Neuronal stem cell (in vitro differentiated cells): ENCODE measurements around the gene TMEM87A.

Experiments
- DNase-seq: peaks from one replicate; pipeline ENCODE4 v3.0.0-alpha.2; 2013; ENCODE audit warnings: low spot score
- H2AFZ ChIP-seq: one replicate; pipeline ENCODE4 v1.6.1; 2013; ENCODE audit warnings: mild to moderate bottlenecking, low read length, inconsistent platforms
- H2AK5ac ChIP-seq: 2 replicates; pipeline ENCODE4 v1.6.1; 2013; ENCODE audit warnings: low read depth, mild to moderate bottlenecking, inconsistent platforms, low read length, moderate library complexity, mixed read lengths
- H2BK120ac ChIP-seq: 2 replicates; pipeline ENCODE4 v1.6.1; 2013; ENCODE audit warnings: low read depth, mild to moderate bottlenecking, inconsistent platforms, low read length, moderate library complexity, mixed read lengths
- H2BK12ac ChIP-seq: one replicate; pipeline ENCODE4 v1.6.1; 2013; ENCODE audit warnings: low read length, inconsistent platforms
- H2BK15ac ChIP-seq: 2 replicates; pipeline ENCODE4 v1.6.1; 2013; ENCODE audit warnings: mild to moderate bottlenecking, low read length, inconsistent platforms, mixed read lengths
- H2BK5ac ChIP-seq: one replicate; pipeline ENCODE4 v1.6.1; 2013; ENCODE audit warnings: inconsistent platforms, mild to moderate bottlenecking, low read length, moderate library complexity
- H3K14ac ChIP-seq: one replicate; pipeline ENCODE4 v1.6.1; 2013; ENCODE audit warnings: low read length, inconsistent platforms
- H3K18ac ChIP-seq: 2 replicates; pipeline ENCODE4 v1.6.1; 2013; ENCODE audit warnings: low read length, inconsistent platforms
- H3K23ac ChIP-seq: 2 replicates; pipeline ENCODE4 v1.6.1; 2013; ENCODE audit warnings: low read depth, mild to moderate bottlenecking, mixed read lengths, low read length, inconsistent platforms; ENCODE audit not compliant: poor library complexity
- H3K27ac ChIP-seq: replicated peaks from 3 replicates; pipeline ENCODE4 v1.5.1; 2013; ENCODE audit warnings: low read length, inconsistent platforms
- H3K27me3 ChIP-seq, 3 experiments: 2 replicates each; pipeline ENCODE4 v1.6.1; 2013; ENCODE audit warnings: low read length in 3 of 3, mild to moderate bottlenecking in 2 of 3, inconsistent platforms in 1 of 3, low read depth in 1 of 3, mixed read lengths in 1 of 3, moderate library complexity in 1 of 3; ENCODE audit not compliant: control insufficient read depth in 3 of 3, insufficient read depth in 3 of 3
- H3K36me3 ChIP-seq, 2 donors: replicated peaks in 1 of 2; 2 replicates each; pipeline ENCODE4 v1.6.1; 2013; ENCODE audit warnings: low read length in 2 of 2; ENCODE audit not compliant: control insufficient read depth in 2 of 2, insufficient read depth in 2 of 2
- H3K4ac ChIP-seq: 2 replicates; pipeline ENCODE4 v1.6.1; 2013; ENCODE audit warnings: inconsistent platforms, mild to moderate bottlenecking, low read length, moderate library complexity
- H3K4me1 ChIP-seq, 2 donors: 1 replicate in 1 of 2; 2 replicates in 1 of 2; pipeline ENCODE4 v1.6.1; 2013; ENCODE audit warnings: low read length in 2 of 2, low read depth in 1 of 2; ENCODE audit not compliant: control insufficient read depth in 2 of 2, insufficient read depth in 1 of 2
- H3K4me2 ChIP-seq: one replicate; pipeline ENCODE4 v1.6.1; 2013; ENCODE audit warnings: mild to moderate bottlenecking, low read length, inconsistent platforms; ENCODE audit not compliant: insufficient read depth, poor library complexity, severe bottlenecking
- H3K4me3 ChIP-seq, 2 donors: 2 replicates each; pipeline ENCODE4 v1.5.1; 2013; ENCODE audit warnings: low read length in 2 of 2, mild to moderate bottlenecking in 2 of 2, inconsistent platforms in 1 of 2, moderate library complexity in 1 of 2
- H3K79me1 ChIP-seq: one replicate; pipeline ENCODE4 v1.6.1; 2013; ENCODE audit warnings: low read depth, mild to moderate bottlenecking, inconsistent platforms, low read length, moderate library complexity
- H3K9ac ChIP-seq: one replicate; pipeline ENCODE4 v1.6.1; 2013; ENCODE audit warnings: mild to moderate bottlenecking, low read depth, low read length, inconsistent platforms; ENCODE audit not compliant: poor library complexity
- H3K9me3 ChIP-seq, 2 donors: replicated peaks in 1 of 2; 2 replicates each; pipeline versions ENCODE3 to v1.6.1; 2013; ENCODE audit warnings: low read length in 2 of 2, mild to moderate bottlenecking in 2 of 2, inconsistent platforms in 1 of 2, low read depth in 1 of 2, mixed read lengths in 1 of 2, moderate library complexity in 1 of 2; ENCODE audit not compliant: control insufficient read depth in 2 of 2, insufficient read depth in 1 of 2
- H4K8ac ChIP-seq: one replicate; pipeline ENCODE4 v1.6.1; 2013; ENCODE audit warnings: low read depth, mild to moderate bottlenecking, inconsistent platforms, low read length, moderate library complexity
- H4K91ac ChIP-seq: one replicate; pipeline ENCODE4 v1.6.1; 2013; ENCODE audit warnings: low read length, low read depth, mild to moderate bottlenecking, inconsistent platforms; ENCODE audit not compliant: poor library complexity
- WGBS, 2 donors: extraction: QIAGEN DNeasy Blood & Tissue Kit; methylation state at CpG; one replicate each; pipeline ENCODE4 v1.1.7; 2013; ENCODE audit warnings: missing lambda C conversion rate in 2 of 2, mixed read lengths in 1 of 2; ENCODE audit not compliant: insufficient read length in 2 of 2, insufficient replicate concordance in 1 of 2; ENCODE audit errors: extremely low coverage in 2 of 2; 5-methylcytosine and 5-hydroxymethylcytosine counted together

TMEM87A gene

DNA sequence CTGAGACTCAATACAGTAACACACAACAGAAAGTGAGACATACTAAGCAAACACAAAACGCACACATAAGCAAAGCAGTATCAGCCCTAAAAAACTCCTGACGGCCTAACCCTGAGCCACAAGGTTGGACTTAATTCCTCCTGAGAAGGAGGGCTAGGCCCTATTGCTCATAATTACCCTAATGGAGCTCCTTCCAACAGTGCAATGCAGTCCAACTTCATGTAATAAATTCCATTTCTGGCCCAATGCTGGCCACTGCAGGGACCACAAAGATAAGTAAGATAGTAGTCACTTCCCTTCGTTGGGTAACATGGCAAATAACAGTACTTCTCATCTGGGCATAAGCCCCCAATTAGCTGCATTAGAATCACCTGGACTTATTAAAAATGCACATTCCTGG lies 69.3 kb downstream of the TMEM87A start:
- H2BK5ac ChIP-seq, result no peak overlapping the region
- peaks cover 5 to 6% of the 10 kb centered on the region in 2 donors for H3K4me1 ChIP-seq
- H3K27ac ChIP-seq, result no peak overlapping the region
- no peak overlapping the region for H3K4ac ChIP-seq
- H2BK12ac ChIP-seq, result no peak overlapping the region
- no peak overlapping the region for H4K8ac ChIP-seq
- no peak overlapping the region for H3K4me3 ChIP-seq
- no peak overlapping the region for H2BK120ac ChIP-seq
- H2BK15ac ChIP-seq, result no peak overlapping the region
- no peak overlapping the region for H4K91ac ChIP-seq
- no peak overlapping the region for H3K4me2 ChIP-seq
- H3K14ac ChIP-seq, result no peak overlapping the region
- H2AK5ac ChIP-seq, result no peak overlapping the region
- DNase-seq, result no peak
- no peaks in the 10 kb centered on the region for H3K9me3 ChIP-seq
- H3K23ac ChIP-seq, result no peak overlapping the region
- no peak overlapping the region for H2AFZ ChIP-seq
- H3K27me3 ChIP-seq, result no peaks in the 10 kb centered on the region
- H3K18ac ChIP-seq, result no peak overlapping the region
- peaks cover 4% of the 10 kb centered on the region for H3K79me1 ChIP-seq
- WGBS, 2 donors, result no CpG with 5 or more reads among the region's 3 CpGs
- peaks cover 2 to 35% of the 10 kb centered on the region in 2 donors for H3K36me3 ChIP-seq
- H3K9ac ChIP-seq, result no peak overlapping the region

GRCh38 chr15:42202653-42203052 lies 70.6 kb downstream of the TMEM87A start:
- no peak overlapping the region for H3K4me2 ChIP-seq
- H3K14ac ChIP-seq, result no peak overlapping the region
- no peak overlapping the region for H2AFZ ChIP-seq
- no peak overlapping the region for H3K4ac ChIP-seq
- no peak for DNase-seq
- H3K27ac ChIP-seq, result no peak overlapping the region
- peaks cover 4% of the 10 kb centered on the region for H3K79me1 ChIP-seq
- peaks cover 0 to 4% of the 10 kb centered on the region in 2 donors for H3K9me3 ChIP-seq
- H4K91ac ChIP-seq, result no peak overlapping the region
- H3K18ac ChIP-seq, result no peak overlapping the region
- H3K9ac ChIP-seq, result no peak overlapping the region
- no peak overlapping the region for H3K4me3 ChIP-seq
- H2AK5ac ChIP-seq, result no peak overlapping the region
- H3K4me1 ChIP-seq, result peaks cover 5 to 6% of the 10 kb centered on the region in 2 donors
- no peaks in the 10 kb centered on the region for H3K27me3 ChIP-seq
- H2BK12ac ChIP-seq, result no peak overlapping the region
- H3K23ac ChIP-seq, result no peak overlapping the region
- H2BK120ac ChIP-seq, result no peak overlapping the region
- peaks cover 2 to 42% of the 10 kb centered on the region in 2 donors for H3K36me3 ChIP-seq
- no peak overlapping the region for H2BK5ac ChIP-seq
- H2BK15ac ChIP-seq, result no peak overlapping the region
- no CpG with 5 or more reads among the region's 2 CpGs for WGBS, 2 donors
- H4K8ac ChIP-seq, result no peak overlapping the region

DNA sequence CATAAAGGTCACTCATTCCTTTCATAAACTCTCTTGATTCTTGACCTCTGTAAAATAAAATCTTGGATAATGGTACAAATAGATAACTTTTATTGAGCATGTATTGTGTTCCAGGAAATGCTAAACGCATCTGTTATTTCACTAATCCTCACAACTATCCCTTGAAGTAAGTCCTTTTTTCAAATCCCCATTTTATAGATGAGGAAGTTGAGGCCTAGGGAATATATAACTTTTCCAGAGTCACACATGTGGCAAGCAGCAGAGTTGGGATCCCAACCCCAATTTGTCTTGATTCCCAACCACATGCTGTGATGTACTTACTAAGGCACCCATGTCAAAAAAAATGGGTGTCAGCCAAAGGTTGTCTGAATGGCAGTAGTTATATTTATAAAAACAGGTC lies 71.4 kb downstream of the TMEM87A start:
- H3K4me2 ChIP-seq, result no peak overlapping the region

GRCh38 chr15:42199126-42199525 lies 74.1 kb downstream of the TMEM87A start:
- no CpG with 5 or more reads among the region's 5 CpGs for WGBS, 2 donors
- peaks cover 4% of the 10 kb centered on the region for H3K79me1 ChIP-seq
- peaks cover 2 to 42% of the 10 kb centered on the region in 2 donors for H3K36me3 ChIP-seq
- H2BK5ac ChIP-seq, result no peak overlapping the region
- no peak overlapping the region for H3K4me2 ChIP-seq
- H2AFZ ChIP-seq, result no peak overlapping the region
- no peak overlapping the region for H3K4me3 ChIP-seq
- no peak overlapping the region for H4K8ac ChIP-seq
- H3K18ac ChIP-seq, result no peak overlapping the region
- H3K27ac ChIP-seq, result no peak overlapping the region
- peaks cover 0 to 4% of the 10 kb centered on the region in 2 donors for H3K9me3 ChIP-seq
- no peak overlapping the region for H4K91ac ChIP-seq
- H2BK120ac ChIP-seq, result no peak overlapping the region
- H3K14ac ChIP-seq, result no peak overlapping the region
- DNase-seq, result no peak
- no peaks in the 10 kb centered on the region for H3K4me1 ChIP-seq
- H3K4ac ChIP-seq, result no peak overlapping the region
- H3K9ac ChIP-seq, result no peak overlapping the region
- H2BK12ac ChIP-seq, result no peak overlapping the region
- no peaks in the 10 kb centered on the region for H3K27me3 ChIP-seq
- H2AK5ac ChIP-seq, result no peak overlapping the region
- H3K23ac ChIP-seq, result no peak overlapping the region
- H2BK15ac ChIP-seq, result no peak overlapping the region

More for the DNA sequence above, 71.4 kb downstream of the TMEM87A start:
- Histone ChIP-seq H3K27ac (no peak overlapping the region), H4K8ac (no peak overlapping the region), H3K79me1 (peaks cover 4% of the 10 kb centered on the region), H3K9me3 (peaks cover 0 to 4% of the 10 kb centered on the region in 2 donors), H2AK5ac (no peak overlapping the region), H3K4me1 (no peaks in the 10 kb centered on the region), H3K23ac (no peak overlapping the region), H2BK12ac (no peak overlapping the region), H3K18ac (no peak overlapping the region), H4K91ac (no peak overlapping the region), H3K9ac (no peak overlapping the region), H3K14ac (no peak overlapping the region), H3K4me3 (no peak overlapping the region), H2AFZ (no peak overlapping the region), H2BK15ac (no peak overlapping the region), H2BK120ac (no peak overlapping the region), H3K36me3 (peaks cover 2 to 44% of the 10 kb centered on the region in 2 donors), H2BK5ac (no peak overlapping the region), H3K27me3 (no peaks in the 10 kb centered on the region), H3K4ac (no peak overlapping the region)
- WGBS, 2 donors, result no CpG with 5 or more reads among the region's 1 CpG
- no peak for DNase-seq
